Caco-2 (cell line): ENCODE measurements around the gene SRL. TPM values are rescaled to one million over a fixed set of nuclear protein-coding genes. Genes with fewer than 3 reads are reported as not detected.

Source experiments
- Bru-seq: library from RNA; stranded (reverse); fragments of 400-500 nt; gene quantifications from one replicate; lab custom pipeline; 2021; lab: Mats Ljungman, UMichigan
- BruChase-seq, 2 experiments: library from RNA; stranded (reverse); fragments of 400-500 nt; gene quantifications; one replicate each; lab custom pipeline; 2021; lab: Mats Ljungman, UMichigan
- BruUV-seq: library from RNA; stranded (reverse); fragments of 400-500 nt; replicated peaks from 2 replicates; lab custom pipeline; 2021; lab: Mats Ljungman, UMichigan
- CTCF ChIA-PET: fragments of 300-600 bp; sonication (Branson Sonifier 250); formaldehyde crosslinking; loops from one replicate; lab custom pipeline; 2022; ENCODE audit warnings: antibody characterized with exemption; lab: Charles Lee
- POLR2A ChIA-PET: fragments of 300-600 bp; sonication (Branson Sonifier 250); formaldehyde crosslinking; loops from one replicate; lab custom pipeline; 2022; ENCODE audit warnings: antibody characterized with exemption; lab: Charles Lee
- DNase-seq, 2 experiments: peaks; one replicate each; pipeline versions ENCODE4 v3.0.0 to v3.0.0-alpha.2; 2020 to 2022
- H3K27me3 ChIP-seq: replicated peaks from 2 replicates; pipeline ENCODE4 v1.6.0; 2011; ENCODE audit warnings: low read length; ENCODE audit not compliant: control insufficient read depth, insufficient read depth
- H3K36me3 ChIP-seq: 2 replicates; pipeline ENCODE4 v1.5.1; 2011; ENCODE audit warnings: low read length; ENCODE audit not compliant: control insufficient read depth, insufficient read depth
- H3K4me1 ChIP-seq: fragments of 250-450 bp; sonication (Bioruptor Pico); 2 replicates; pipeline ENCODE4 v1.5.1; 2020; ENCODE audit warnings: mild to moderate bottlenecking
- H3K4me3 ChIP-seq: 2 replicates; pipeline ENCODE4 v1.5.1; 2011; ENCODE audit warnings: low read depth, mild to moderate bottlenecking, control low read depth, low read length
- H3K9me3 ChIP-seq: fragments of 250-450 bp; sonication (Bioruptor Pico); 2 replicates; pipeline ENCODE4 v1.5.1; 2020; ENCODE audit warnings: mild to moderate bottlenecking, moderate library complexity
- H3K27ac Mint-ChIP-seq: one replicate; pipeline ENCODE4 v1.8.0; 2022; ENCODE audit warnings: mixed read lengths; ENCODE audit not compliant: unreplicated experiment
- H3K27me3 Mint-ChIP-seq: one replicate; pipeline ENCODE4 v1.8.0; 2022; ENCODE audit warnings: mixed read lengths; ENCODE audit not compliant: insufficient read depth, unreplicated experiment
- H3K36me3 Mint-ChIP-seq: one replicate; pipeline ENCODE4 v1.8.0; 2022; ENCODE audit warnings: mild to moderate bottlenecking, mixed read lengths; ENCODE audit not compliant: insufficient read depth, unreplicated experiment
- H3K4me1 Mint-ChIP-seq: one replicate; pipeline ENCODE4 v1.8.0; 2022; ENCODE audit warnings: low read depth, mixed read lengths; ENCODE audit not compliant: unreplicated experiment
- H3K4me3 Mint-ChIP-seq: one replicate; pipeline ENCODE4 v1.8.0; 2022; ENCODE audit warnings: mild to moderate bottlenecking, moderate library complexity, mixed read lengths; ENCODE audit not compliant: unreplicated experiment
- H3K9me3 Mint-ChIP-seq: one replicate; pipeline ENCODE4 v1.8.0; 2022; ENCODE audit warnings: mixed read lengths; ENCODE audit not compliant: unreplicated experiment
- intact Hi-C: fragments of 100-400 bp; cut with micrococcal nuclease; formaldehyde crosslinking; loops from one replicate; pipeline ENCODE4 v1.10.0; 2022; ENCODE audit not compliant: unreplicated experiment
- long read RNA-seq: library from polyadenylated mRNA; stranded (forward); transcript quantifications from one replicate; pipeline ENCODE4 v2.0.0, GENCODE V29; 2022
- total RNA-seq: library from RNA; stranded (reverse); gene quantifications from 2 replicates; pipeline ENCODE4 v1.2.3, GENCODE V29; 2022
- TF ChIP-seq, protein P1 (sequence below), 2 experiments: fragments of 200-600 bp in 1 of 2; IDR thresholded peaks; 1 replicate in 1 of 2; 2 replicates in 1 of 2; pipeline versions ENCODE4 v1.5.1 to v1.8.0; 2011 to 2022; ENCODE audit warnings: antibody characterized with exemption in 1 of 2, control low read depth in 1 of 2, inconsistent platforms in 1 of 2, low read depth in 1 of 2, low read length in 1 of 2, mild to moderate bottlenecking in 1 of 2, moderate library complexity in 1 of 2; ENCODE audit not compliant: insufficient read depth in 1 of 2, severe bottlenecking in 1 of 2, unreplicated experiment in 1 of 2

Gene SRL
- not detected in 2 replicates for total RNA-seq
- percentile 6 among the genes with signal in this experiment for Bru-seq, nascent RNA
- BruChase-seq, experiment 1, labeled RNA remaining after a 2-hour chase, result percentile 2 among the genes with signal in this experiment
- BruChase-seq, experiment 2, labeled RNA remaining after a 6-hour chase, result percentile 4 among the genes with signal in this experiment
- long read RNA-seq, result 0 reads

DNA sequence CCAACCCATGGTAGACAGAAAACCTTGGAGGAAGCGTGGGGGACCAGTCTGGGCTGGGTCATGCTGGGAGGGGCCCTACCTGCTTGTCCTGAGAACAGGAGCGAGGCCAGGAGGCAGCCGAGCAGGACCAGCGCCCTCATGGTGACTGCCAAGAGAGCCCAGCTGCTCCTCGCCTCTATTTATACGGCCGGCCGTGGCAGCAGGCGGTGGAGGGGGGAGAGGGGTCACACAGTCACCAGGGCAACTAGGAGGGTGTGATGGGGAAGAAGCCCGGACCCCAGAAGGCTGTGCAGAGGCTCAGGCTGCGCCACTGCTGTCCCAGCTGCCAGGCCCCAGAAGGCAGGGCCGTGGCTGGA, at the start of gene SRL:
Gene SRL, minus strand, starts transcription at position 153 of the 356 bp plus-strand sequence. Its CDS starts 13 bp downstream, at position 140.
- TF ChIP-seq, protein P1, sequence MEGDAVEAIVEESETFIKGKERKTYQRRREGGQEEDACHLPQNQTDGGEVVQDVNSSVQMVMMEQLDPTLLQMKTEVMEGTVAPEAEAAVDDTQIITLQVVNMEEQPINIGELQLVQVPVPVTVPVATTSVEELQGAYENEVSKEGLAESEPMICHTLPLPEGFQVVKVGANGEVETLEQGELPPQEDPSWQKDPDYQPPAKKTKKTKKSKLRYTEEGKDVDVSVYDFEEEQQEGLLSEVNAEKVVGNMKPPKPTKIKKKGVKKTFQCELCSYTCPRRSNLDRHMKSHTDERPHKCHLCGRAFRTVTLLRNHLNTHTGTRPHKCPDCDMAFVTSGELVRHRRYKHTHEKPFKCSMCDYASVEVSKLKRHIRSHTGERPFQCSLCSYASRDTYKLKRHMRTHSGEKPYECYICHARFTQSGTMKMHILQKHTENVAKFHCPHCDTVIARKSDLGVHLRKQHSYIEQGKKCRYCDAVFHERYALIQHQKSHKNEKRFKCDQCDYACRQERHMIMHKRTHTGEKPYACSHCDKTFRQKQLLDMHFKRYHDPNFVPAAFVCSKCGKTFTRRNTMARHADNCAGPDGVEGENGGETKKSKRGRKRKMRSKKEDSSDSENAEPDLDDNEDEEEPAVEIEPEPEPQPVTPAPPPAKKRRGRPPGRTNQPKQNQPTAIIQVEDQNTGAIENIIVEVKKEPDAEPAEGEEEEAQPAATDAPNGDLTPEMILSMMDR (IDR thresholded peaks at IDR 0.05; ENCODE audit: insufficient read depth in 1 of 2, low read depth in 1 of 2, low read length in 1 of 2, severe bottlenecking in 1 of 2, unreplicated experiment in 1 of 2), result no peak
- Histone ChIP-seq H3K27me3 (no peaks in the 10 kb centered on the region), H3K9me3 (no peaks in the 10 kb centered on the region), H3K4me1 (peaks cover 8% of the 10 kb centered on the region), H3K4me3 (no peak within 1 kb of the TSS), H3K36me3 (no peaks in the 10 kb centered on the region)
- Mint-ChIP-seq H3K27me3 (no peaks in the 10 kb centered on the region), H3K4me1 (peaks cover 6% of the 10 kb centered on the region), H3K36me3 (no peaks in the 10 kb centered on the region), H3K9me3 (peaks cover 12% of the 10 kb centered on the region), H3K4me3 (no peak within 1 kb of the TSS), H3K27ac (no peak within 1 kb of the TSS)
- CTCF ChIA-PET, result interaction anchor here (0.6 kb wide), 1 partner anchor 241 kb away, joined by 3 read pairs; no protein-coding TSS in a partner anchor
- BruUV-seq, result no TSS peak
- DNase-seq, result no peak
- POLR2A ChIA-PET, result no interaction called here
- intact Hi-C loops, result no loop called here

DNA sequence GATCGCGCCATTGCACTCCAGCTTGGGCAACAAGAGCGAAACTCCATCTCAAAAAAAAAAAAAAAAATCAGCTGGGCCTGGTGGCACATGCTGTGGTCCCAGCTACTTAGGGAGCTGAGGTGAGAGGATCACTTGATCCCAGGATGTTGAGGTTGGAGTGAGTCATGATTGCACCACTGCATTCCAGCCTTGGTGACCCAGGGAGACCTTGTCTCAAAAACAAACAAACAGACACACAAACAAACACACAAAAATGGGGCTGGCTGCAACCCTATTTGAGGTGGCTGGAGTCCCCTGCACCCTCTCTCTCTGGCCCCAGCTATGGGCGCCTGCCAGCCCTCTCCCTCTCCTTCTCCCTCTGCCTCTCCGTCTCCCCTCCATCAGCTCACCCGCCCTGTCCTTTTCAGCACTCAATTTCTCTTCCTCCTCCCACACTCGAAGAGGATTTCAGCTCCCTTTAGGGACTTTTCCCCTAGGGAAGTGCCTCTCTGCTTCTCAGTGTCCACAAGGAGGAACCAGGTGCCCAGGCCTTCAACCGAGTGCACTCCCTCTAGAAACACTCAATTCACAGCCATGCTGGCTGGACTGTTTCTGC, 48.5 kb upstream of the SRL start:
- Mint-ChIP-seq H3K9me3 (no peaks in the 10 kb centered on the region), H3K27ac (peak overlapping the region; percentile 82), H3K36me3 (peaks cover 5% of the 10 kb centered on the region), H3K27me3 (no peaks in the 10 kb centered on the region), H3K4me3 (no peak overlapping the region), H3K4me1 (peaks cover 19% of the 10 kb centered on the region)
- Histone ChIP-seq H3K9me3 (no peaks in the 10 kb centered on the region), H3K27me3 (no peaks in the 10 kb centered on the region), H3K4me3 (no peak overlapping the region), H3K36me3 (no peaks in the 10 kb centered on the region), H3K4me1 (peaks cover 4% of the 10 kb centered on the region)
- intact Hi-C loops, result loop anchor here (2.0 kb wide), 1 partner anchor 40 kb away; no protein-coding TSS in a partner anchor
- TF ChIP-seq, protein P1 (IDR thresholded peaks at IDR 0.05; ENCODE audit: insufficient read depth in 1 of 2, low read depth in 1 of 2, low read length in 1 of 2, severe bottlenecking in 1 of 2, unreplicated experiment in 1 of 2), result peak in 1 of 2 experiments; percentile 31
- no TSS peak for BruUV-seq
- CTCF ChIA-PET, result interaction anchor here (0.5 to 1.3 kb wide), 9 partner anchors 10 to 1407 kb away, joined by 3 to 9 read pairs (median 3); no protein-coding TSS in a partner anchor
- POLR2A ChIA-PET, result interaction anchor here (1.3 kb wide), 1 partner anchor 16 kb away, joined by 4 read pairs; no protein-coding TSS in a partner anchor
- DNase-seq, result peak; percentile 53 to 63

DNA sequence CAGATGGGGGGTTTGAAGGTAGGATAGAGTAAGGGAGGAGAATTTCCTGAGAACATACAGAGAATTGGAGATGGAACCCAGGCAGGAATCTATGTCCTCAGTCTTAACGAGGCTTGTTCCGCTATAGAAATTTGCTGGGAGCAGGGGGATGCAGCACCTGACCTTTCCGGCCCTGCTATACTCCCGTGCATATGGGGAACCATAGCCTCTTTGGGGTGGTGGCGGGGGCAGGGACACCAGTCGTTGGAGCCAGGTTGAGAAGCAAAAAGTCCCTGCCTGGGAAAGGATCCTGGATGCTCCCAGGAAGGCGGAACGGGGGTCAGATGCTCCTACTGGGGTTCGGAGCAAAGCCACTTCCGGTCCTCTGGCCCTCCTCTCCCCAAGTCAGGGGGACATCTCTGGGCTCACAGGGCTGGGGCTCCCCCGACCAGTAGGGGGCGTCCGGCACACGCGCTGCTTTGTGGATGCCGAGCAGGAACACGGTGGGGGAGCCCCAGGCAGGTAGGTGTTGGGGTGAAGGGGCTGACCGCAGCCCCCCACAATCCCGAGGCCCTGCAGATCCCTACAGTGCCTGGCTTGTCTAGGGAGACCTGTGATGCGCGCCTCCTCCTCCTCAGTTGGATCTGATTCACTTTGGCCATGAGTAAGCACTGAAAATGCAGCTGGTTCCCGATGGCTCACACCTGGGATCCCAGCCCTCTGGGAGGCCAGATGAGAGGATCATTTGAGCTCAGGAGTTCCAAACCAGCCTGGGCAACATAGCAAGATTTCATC, 46.5 kb upstream of the SRL start:
- CTCF ChIA-PET, result interaction anchor here (0.7 to 1.1 kb wide), 3 partner anchors 21 to 42 kb away, joined by 3 to 6 read pairs (median 3); no protein-coding TSS in a partner anchor
- H3K36me3 ChIP-seq, result no peaks in the 10 kb centered on the region
- DNase-seq, result peak; percentile 60 to 68
- Mint-ChIP-seq H3K27me3 (no peaks in the 10 kb centered on the region), H3K27ac (peak overlapping the region; percentile 36), H3K36me3 (peaks cover 5% of the 10 kb centered on the region), H3K4me3 (no peak overlapping the region), H3K4me1 (peaks cover 24% of the 10 kb centered on the region), H3K9me3 (no peaks in the 10 kb centered on the region)
- TF ChIP-seq, protein P1 (IDR thresholded peaks at IDR 0.05; ENCODE audit: insufficient read depth in 1 of 2, low read depth in 1 of 2, low read length in 1 of 2, severe bottlenecking in 1 of 2, unreplicated experiment in 1 of 2), result peak; percentile 67 to 73
- no peaks in the 10 kb centered on the region for H3K9me3 ChIP-seq
- H3K4me3 ChIP-seq, result no peak overlapping the region
- H3K27me3 ChIP-seq, result no peaks in the 10 kb centered on the region
- BruUV-seq, result no TSS peak
- POLR2A ChIA-PET, result no interaction called here
- intact Hi-C loops, result no loop called here
- peaks cover 4% of the 10 kb centered on the region for H3K4me1 ChIP-seq
